ENCODE data around the gene BCAR3. TPM values are rescaled to one million over a fixed set of nuclear protein-coding genes. Genes with fewer than 3 reads are reported as not detected.

The BCAR3 gene
- polyA plus RNA-seq, 2 of the 4 experiments (the other 2 are of a cell fraction): 31.6 to 33.4 TPM

DNA sequence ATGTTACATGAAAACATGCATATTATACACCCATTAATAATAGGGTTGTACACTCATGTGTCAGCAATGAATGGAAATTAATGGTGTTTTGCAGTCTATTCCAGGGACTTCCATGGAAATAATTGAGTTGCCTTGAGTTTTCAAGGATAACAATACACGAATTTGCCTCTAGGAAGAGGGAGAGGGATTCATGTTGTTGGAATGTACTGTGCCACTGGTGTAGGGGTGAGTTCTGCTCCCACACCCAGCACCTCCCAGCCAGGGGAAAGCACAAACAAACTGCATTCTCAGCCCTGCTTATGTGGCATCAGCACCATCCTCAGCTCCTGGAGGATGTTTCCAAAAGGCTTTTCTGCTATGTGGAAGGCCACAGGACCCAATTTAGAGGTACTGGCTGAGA, 57.8 kb downstream of the BCAR3 start:
- TF ChIP-seq, protein P1, sequence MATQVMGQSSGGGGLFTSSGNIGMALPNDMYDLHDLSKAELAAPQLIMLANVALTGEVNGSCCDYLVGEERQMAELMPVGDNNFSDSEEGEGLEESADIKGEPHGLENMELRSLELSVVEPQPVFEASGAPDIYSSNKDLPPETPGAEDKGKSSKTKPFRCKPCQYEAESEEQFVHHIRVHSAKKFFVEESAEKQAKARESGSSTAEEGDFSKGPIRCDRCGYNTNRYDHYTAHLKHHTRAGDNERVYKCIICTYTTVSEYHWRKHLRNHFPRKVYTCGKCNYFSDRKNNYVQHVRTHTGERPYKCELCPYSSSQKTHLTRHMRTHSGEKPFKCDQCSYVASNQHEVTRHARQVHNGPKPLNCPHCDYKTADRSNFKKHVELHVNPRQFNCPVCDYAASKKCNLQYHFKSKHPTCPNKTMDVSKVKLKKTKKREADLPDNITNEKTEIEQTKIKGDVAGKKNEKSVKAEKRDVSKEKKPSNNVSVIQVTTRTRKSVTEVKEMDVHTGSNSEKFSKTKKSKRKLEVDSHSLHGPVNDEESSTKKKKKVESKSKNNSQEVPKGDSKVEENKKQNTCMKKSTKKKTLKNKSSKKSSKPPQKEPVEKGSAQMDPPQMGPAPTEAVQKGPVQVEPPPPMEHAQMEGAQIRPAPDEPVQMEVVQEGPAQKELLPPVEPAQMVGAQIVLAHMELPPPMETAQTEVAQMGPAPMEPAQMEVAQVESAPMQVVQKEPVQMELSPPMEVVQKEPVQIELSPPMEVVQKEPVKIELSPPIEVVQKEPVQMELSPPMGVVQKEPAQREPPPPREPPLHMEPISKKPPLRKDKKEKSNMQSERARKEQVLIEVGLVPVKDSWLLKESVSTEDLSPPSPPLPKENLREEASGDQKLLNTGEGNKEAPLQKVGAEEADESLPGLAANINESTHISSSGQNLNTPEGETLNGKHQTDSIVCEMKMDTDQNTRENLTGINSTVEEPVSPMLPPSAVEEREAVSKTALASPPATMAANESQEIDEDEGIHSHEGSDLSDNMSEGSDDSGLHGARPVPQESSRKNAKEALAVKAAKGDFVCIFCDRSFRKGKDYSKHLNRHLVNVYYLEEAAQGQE (IDR thresholded peaks at IDR 0.05): no peak
- TF ChIP-seq ZSCAN20 (CRISPR knock-in tag; IDR thresholded peaks at IDR 0.05) (no peak), CBX8 (IDR thresholded peaks at IDR 0.05) (no peak), POLR2A (IDR thresholded peaks at IDR 0.05; ENCODE audit: low read length) (no peak), ZFP36 (IDR thresholded peaks at IDR 0.05; ENCODE audit: borderline replicate concordance, partially characterized antibody) (no peak), NPAS2 (CRISPR knock-in tag; IDR thresholded peaks at IDR 0.05; ENCODE audit: borderline replicate concordance) (no peak), ZNF302 (CRISPR knock-in tag; IDR thresholded peaks at IDR 0.05) (no peak), ESRRA (IDR thresholded peaks at IDR 0.05; ENCODE audit: borderline replicate concordance, low read length) (no peak), CTCF (IDR thresholded peaks at IDR 0.05) (no peak), RNF2 (IDR thresholded peaks at IDR 0.05; ENCODE audit: borderline replicate concordance, low read depth) (no peak), CHD4 (IDR thresholded peaks at IDR 0.05; ENCODE audit: borderline replicate concordance) (no peak)
- TF ChIP-seq, protein P2, sequence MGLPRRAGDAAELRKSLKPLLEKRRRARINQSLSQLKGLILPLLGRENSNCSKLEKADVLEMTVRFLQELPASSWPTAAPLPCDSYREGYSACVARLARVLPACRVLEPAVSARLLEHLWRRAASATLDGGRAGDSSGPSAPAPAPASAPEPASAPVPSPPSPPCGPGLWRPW (IDR thresholded peaks at IDR 0.05): no peak
- TF ChIP-seq, protein P3, sequence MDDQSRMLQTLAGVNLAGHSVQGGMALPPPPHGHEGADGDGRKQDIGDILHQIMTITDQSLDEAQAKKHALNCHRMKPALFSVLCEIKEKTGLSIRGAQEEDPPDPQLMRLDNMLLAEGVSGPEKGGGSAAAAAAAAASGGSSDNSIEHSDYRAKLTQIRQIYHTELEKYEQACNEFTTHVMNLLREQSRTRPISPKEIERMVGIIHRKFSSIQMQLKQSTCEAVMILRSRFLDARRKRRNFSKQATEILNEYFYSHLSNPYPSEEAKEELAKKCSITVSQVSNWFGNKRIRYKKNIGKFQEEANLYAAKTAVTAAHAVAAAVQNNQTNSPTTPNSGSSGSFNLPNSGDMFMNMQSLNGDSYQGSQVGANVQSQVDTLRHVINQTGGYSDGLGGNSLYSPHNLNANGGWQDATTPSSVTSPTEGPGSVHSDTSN (IDR thresholded peaks at IDR 0.05): no peak
- FAIRE-seq (no peak), DNase-seq (ENCODE audit: low read depth in 1 of 2, low spot score in 1 of 2) (no peak), ATAC-seq (peak; percentile 45 to 49; a peak in 3 of 6 replicates)
- peak overlapping the region; percentile 7 for H3K4me2 ChIP-seq
- H3K4me1 ChIP-seq: peaks cover 100% of the 10 kb centered on the region
- WGBS (ENCODE audit: missing lambda C conversion rate): 0% methylated on average over 1 of the region's 1 CpG
- H3K9me3 ChIP-seq: no peaks in the 10 kb centered on the region
- ChIA-PET CTCF (interaction anchor here (11.5 kb wide), 1 partner anchor 192 kb away, joined by 236 read pairs; no protein-coding TSS in a partner anchor), POLR2A (no interaction called here)
- peak overlapping the region; percentile 52 to 60; a peak in 3 of 6 replicates for H3K27ac ChIP-seq
- H3K4me3 ChIP-seq: no peak overlapping the region

- no peaks in the 10 kb centered on the region for H3K9me3 ChIP-seq
- no peak for DNase-seq (ENCODE audit: low read depth in 1 of 2, low spot score in 1 of 2)
- no peak for FAIRE-seq
- ATAC-seq: no peak
- CTCF ChIA-PET: interaction anchor here (1.0 to 11.5 kb wide), 2 partner anchors 58 to 192 kb away, joined by 3 to 236 read pairs; partner anchors contain the start of gene BCAR3
- peak overlapping the region; percentile 7 for H3K4me2 ChIP-seq
- POLR2A ChIA-PET: no interaction called here
- peak overlapping the region; percentile 50 to 52; a peak in 3 of 6 replicates for H3K27ac ChIP-seq
- H3K4me1 ChIP-seq: peaks cover 100% of the 10 kb centered on the region
- H3K4me3 ChIP-seq: no peak overlapping the region
- TF ChIP-seq FOSB (CRISPR knock-in tag; IDR thresholded peaks at IDR 0.05) (no peak), BHLHE40 (IDR thresholded peaks at IDR 0.05; ENCODE audit: low read depth, low read length) (no peak), JUNB (IDR thresholded peaks at IDR 0.05) (no peak), ZC3H11A (IDR thresholded peaks at IDR 0.05) (no peak), ELK1 (IDR thresholded peaks at IDR 0.05; ENCODE audit: low read depth, low read length) (no peak), RFX5 (IDR thresholded peaks at IDR 0.05) (no peak), CBX2 (IDR thresholded peaks at IDR 0.05; ENCODE audit: borderline replicate concordance, low read depth) (no peak), EHMT2 (IDR thresholded peaks at IDR 0.05; ENCODE audit: low read depth) (no peak), HOXB5 (CRISPR knock-in tag; IDR thresholded peaks at IDR 0.05) (no peak), ZFP36 (IDR thresholded peaks at IDR 0.05; ENCODE audit: borderline replicate concordance, partially characterized antibody) (no peak), ZSCAN20 (CRISPR knock-in tag; IDR thresholded peaks at IDR 0.05) (no peak), POLR2AphosphoS2 (conservative IDR thresholded peaks at IDR 0.05; ENCODE audit: low read length) (no peak), CBX8 (IDR thresholded peaks at IDR 0.05) (no peak)
- TF ChIP-seq, protein P1 (IDR thresholded peaks at IDR 0.05): no peak
- TF ChIP-seq, protein P3 (IDR thresholded peaks at IDR 0.05): no peak
These were observed 58.2 kb downstream of the BCAR3 start for GRCh38 chr1:93623436-93623835.

All from A549 (cell line).